GM21367 (cell line): ENCODE data around the gene OXA1L.
A peak's percentile ranks its signal among the peaks of the same experiment; 100 is the strongest.
"Not testable (repeated sequence)": the region's sequence is repeated elsewhere in the genome, so short reads cannot be mapped to it uniquely, and the experiment has no call there.

ENCODE experiments used
- ATAC-seq: cut with Tn5 transposase; IDR thresholded peaks from one replicate; pipeline ENCODE4 v1.9.1; 2021; ENCODE audit not compliant: unreplicated experiment

Gene OXA1L

GRCh38 chr14:22766457-22767322 lies at the start of gene OXA1L:
OXA1L (plus strand) TSS chr14:22766688; CDS start chr14:22766702, 14 bp downstream.
- ATAC-seq = peak; percentile 59

- no peak for ATAC-seq
Observed at GRCh38 chr14:22718091-22718490, 48.4 kb upstream of the OXA1L start.

- no peak for ATAC-seq
Observed at GRCh38 chr14:22721213-22721612, 45.3 kb upstream of the OXA1L start.

- no peak for ATAC-seq
Observed at GRCh38 chr14:22723815-22724214, 42.7 kb upstream of the OXA1L start.

GRCh38 chr14:22724847-22725246 lies 41.6 kb upstream of the OXA1L start:
- ATAC-seq = not testable (repeated sequence)

GRCh38 chr14:22725374-22725773 lies 41.1 kb upstream of the OXA1L start:
- not testable (repeated sequence) for ATAC-seq

- no peak for ATAC-seq
Observed at GRCh38 chr14:22726012-22726411, 40.5 kb upstream of the OXA1L start.

GRCh38 chr14:22732062-22732461 lies 34.4 kb upstream of the OXA1L start:
- not testable (repeated sequence) for ATAC-seq

GRCh38 chr14:22733829-22734228 lies 32.7 kb upstream of the OXA1L start:
- no peak for ATAC-seq

GRCh38 chr14:22735096-22735495 lies 31.4 kb upstream of the OXA1L start:
- no peak for ATAC-seq

GRCh38 chr14:22736384-22736783 lies 30.1 kb upstream of the OXA1L start:
- ATAC-seq = not testable (repeated sequence)

GRCh38 chr14:22737052-22737451 lies 29.4 kb upstream of the OXA1L start:
- peak; percentile 57 for ATAC-seq

- ATAC-seq = no peak
Observed at GRCh38 chr14:22739423-22739822, 27.1 kb upstream of the OXA1L start.

- no peak for ATAC-seq
Observed at GRCh38 chr14:22740020-22740419, 26.5 kb upstream of the OXA1L start.

- no peak for ATAC-seq
Observed at GRCh38 chr14:22747769-22748168, 18.7 kb upstream of the OXA1L start.

GRCh38 chr14:22748206-22748605 lies 18.3 kb upstream of the OXA1L start:
- no peak for ATAC-seq

- ATAC-seq = no peak
Observed at GRCh38 chr14:22748631-22749068, 17.8 kb upstream of the OXA1L start.

- no peak for ATAC-seq
Observed at GRCh38 chr14:22752422-22752821, 14.1 kb upstream of the OXA1L start.

- ATAC-seq = no peak
Observed at GRCh38 chr14:22753586-22753985, 12.9 kb upstream of the OXA1L start.

GRCh38 chr14:22757972-22758650 lies 8.4 kb upstream of the OXA1L start:
- not testable (repeated sequence) for ATAC-seq

- no peak for ATAC-seq
Observed at GRCh38 chr14:22761734-22762133, 4.8 kb upstream of the OXA1L start.

- no peak for ATAC-seq
Observed at GRCh38 chr14:22764382-22764781, 2.1 kb upstream of the OXA1L start.
